Measurements from ENCODE around the gene CXCL10.

- TF ChIP-seq CTCF (IDR thresholded peaks at IDR 0.05) (no peak), REST (IDR thresholded peaks at IDR 0.05; ENCODE audit: insufficient read depth in 1 of 2, low read depth in 2 of 2, low read length in 1 of 2) (no peak)
These were observed 38.2 kb downstream of the CXCL10 start for GRCh38 chr4:75985116-75985515.

Measured in Panc1 (cell line).